Osteoblast (primary cell): ENCODE data around the gene BBOX1. TPM values are rescaled to one million over a fixed set of nuclear protein-coding genes. Genes with fewer than 3 reads are reported as not detected.
"Not testable (repeated sequence)": the region's sequence is repeated elsewhere in the genome, so short reads cannot be mapped to it uniquely, and the experiment has no call there.

Source experiments
- DNase-seq: peaks from one replicate; pipeline ENCODE4 v3.0.0; 2011; ENCODE audit warnings: low spot score, mixed read lengths; ENCODE audit not compliant: insufficient read length; ENCODE audit errors: missing footprints
- H2AFZ ChIP-seq: 2 replicates; pipeline ENCODE4 v1.6.0; 2011; ENCODE audit warnings: mild to moderate bottlenecking, low read length
- H3K27ac ChIP-seq: 2 replicates; pipeline ENCODE4 v1.5.1; 2011; ENCODE audit warnings: mild to moderate bottlenecking, low read depth, low read length, moderate library complexity
- H3K27me3 ChIP-seq: 2 replicates; pipeline ENCODE4 v1.6.0; 2012; ENCODE audit warnings: mild to moderate bottlenecking, control low read depth, inconsistent platforms, low read length, moderate library complexity; ENCODE audit not compliant: insufficient read depth
- H3K36me3 ChIP-seq: 2 replicates; pipeline ENCODE4 v1.5.1; 2011; ENCODE audit warnings: mild to moderate bottlenecking, low read length, control low read depth, moderate library complexity; ENCODE audit not compliant: insufficient read depth
- H3K4me1 ChIP-seq: 2 replicates; pipeline ENCODE4 v1.5.1; 2011; ENCODE audit warnings: mild to moderate bottlenecking, low read length, control low read depth, moderate library complexity; ENCODE audit not compliant: insufficient read depth
- H3K4me2 ChIP-seq: 2 replicates; pipeline ENCODE4 v1.6.0; 2011; ENCODE audit warnings: mild to moderate bottlenecking, low read length; ENCODE audit not compliant: insufficient read depth
- H3K4me3 ChIP-seq: fragments of 200-600 bp; sonication (generic); 3 replicates; pipeline ENCODE4 v1.5.1; 2012; ENCODE audit warnings: mild to moderate bottlenecking, low read length, inconsistent platforms; ENCODE audit not compliant: insufficient read depth
- H3K79me2 ChIP-seq: 2 replicates; pipeline ENCODE4 v1.6.0; 2012; ENCODE audit warnings: mild to moderate bottlenecking, low read length, control low read depth, inconsistent platforms; ENCODE audit not compliant: insufficient read depth
- H3K9me3 ChIP-seq: 2 replicates; pipeline ENCODE4 v1.5.1; 2011; ENCODE audit warnings: low read depth, low read length, control low read depth
- H4K20me1 ChIP-seq: 2 replicates; pipeline ENCODE4 v1.6.0; 2012; ENCODE audit warnings: mild to moderate bottlenecking, low read length, control low read depth; ENCODE audit not compliant: insufficient read depth
- total RNA-seq: library from RNA; depleted of rRNA; stranded (reverse); fragments of >200 nt; gene quantifications from 2 replicates; pipeline ENCODE4 v1.2.3, GENCODE V29; 2012
- TF ChIP-seq, protein P1 (sequence below): IDR thresholded peaks from 2 replicates; pipeline ENCODE4 v1.5.1; 2011; ENCODE audit warnings: mild to moderate bottlenecking, low read depth, low read length, moderate library complexity; ENCODE audit errors: extremely low read depth

The BBOX1 gene
- total RNA-seq, 1 donor = 0.36 TPM

- Histone ChIP-seq H3K9me3 (no peaks in the 10 kb centered on the region), H4K20me1 (no peaks in the 10 kb centered on the region), H3K27me3 (no peaks in the 10 kb centered on the region), H3K27ac (no peak overlapping the region), H3K4me3 (no peak overlapping the region), H3K4me2 (no peak overlapping the region), H3K4me1 (peaks cover 7% of the 10 kb centered on the region), H3K36me3 (no peaks in the 10 kb centered on the region), H2AFZ (no peak overlapping the region), H3K79me2 (no peaks in the 10 kb centered on the region)
- TF ChIP-seq, protein P1, sequence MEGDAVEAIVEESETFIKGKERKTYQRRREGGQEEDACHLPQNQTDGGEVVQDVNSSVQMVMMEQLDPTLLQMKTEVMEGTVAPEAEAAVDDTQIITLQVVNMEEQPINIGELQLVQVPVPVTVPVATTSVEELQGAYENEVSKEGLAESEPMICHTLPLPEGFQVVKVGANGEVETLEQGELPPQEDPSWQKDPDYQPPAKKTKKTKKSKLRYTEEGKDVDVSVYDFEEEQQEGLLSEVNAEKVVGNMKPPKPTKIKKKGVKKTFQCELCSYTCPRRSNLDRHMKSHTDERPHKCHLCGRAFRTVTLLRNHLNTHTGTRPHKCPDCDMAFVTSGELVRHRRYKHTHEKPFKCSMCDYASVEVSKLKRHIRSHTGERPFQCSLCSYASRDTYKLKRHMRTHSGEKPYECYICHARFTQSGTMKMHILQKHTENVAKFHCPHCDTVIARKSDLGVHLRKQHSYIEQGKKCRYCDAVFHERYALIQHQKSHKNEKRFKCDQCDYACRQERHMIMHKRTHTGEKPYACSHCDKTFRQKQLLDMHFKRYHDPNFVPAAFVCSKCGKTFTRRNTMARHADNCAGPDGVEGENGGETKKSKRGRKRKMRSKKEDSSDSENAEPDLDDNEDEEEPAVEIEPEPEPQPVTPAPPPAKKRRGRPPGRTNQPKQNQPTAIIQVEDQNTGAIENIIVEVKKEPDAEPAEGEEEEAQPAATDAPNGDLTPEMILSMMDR = no peak
- no peak for DNase-seq
These were observed 130.9 kb downstream of the BBOX1 start for GRCh38 chr11:27171376-27171958.

GRCh38 chr11:27173545-27173944, 132.9 kb downstream of the BBOX1 start:
- no peaks in the 10 kb centered on the region for H4K20me1 ChIP-seq
- DNase-seq = no peak

DNA sequence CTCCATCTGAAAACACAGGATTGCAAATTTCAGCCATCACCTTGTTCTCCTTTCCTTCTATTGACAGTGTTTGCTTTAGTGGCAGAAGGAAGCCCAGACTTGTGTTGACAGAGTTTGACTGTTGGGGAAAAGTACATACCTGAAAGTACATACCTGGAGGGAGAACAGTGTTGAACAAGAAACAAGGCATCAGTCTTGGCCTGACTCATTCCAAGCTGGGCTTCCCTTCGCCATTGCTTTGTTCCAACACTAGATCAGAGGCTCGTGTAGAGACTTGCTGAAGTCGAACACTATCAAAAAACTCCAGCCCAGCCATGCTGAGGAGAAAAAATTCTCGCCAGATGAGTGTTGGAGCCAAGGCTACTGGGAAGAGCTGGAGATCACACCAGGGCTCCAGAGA, 133.4 kb downstream of the BBOX1 start:
- Histone ChIP-seq H3K4me3 (no peak overlapping the region), H3K4me2 (no peak overlapping the region), H3K27me3 (no peaks in the 10 kb centered on the region), H3K36me3 (no peaks in the 10 kb centered on the region), H2AFZ (no peak overlapping the region), H3K79me2 (no peaks in the 10 kb centered on the region), H3K27ac (no peak overlapping the region), H3K9me3 (no peaks in the 10 kb centered on the region), H4K20me1 (no peaks in the 10 kb centered on the region), H3K4me1 (peaks cover 7% of the 10 kb centered on the region)
- TF ChIP-seq, protein P1 = no peak
- DNase-seq = no peak

More at GRCh38 chr11:27173545-27173944, 132.9 kb downstream of the BBOX1 start:
- Histone ChIP-seq H2AFZ (no peak overlapping the region), H3K79me2 (no peaks in the 10 kb centered on the region), H3K36me3 (no peaks in the 10 kb centered on the region), H3K9me3 (no peaks in the 10 kb centered on the region), H3K27me3 (no peaks in the 10 kb centered on the region), H3K27ac (no peak overlapping the region), H3K4me1 (peaks cover 7% of the 10 kb centered on the region), H3K4me2 (no peak overlapping the region), H3K4me3 (no peak overlapping the region)
- TF ChIP-seq, protein P1 = no peak

DNA sequence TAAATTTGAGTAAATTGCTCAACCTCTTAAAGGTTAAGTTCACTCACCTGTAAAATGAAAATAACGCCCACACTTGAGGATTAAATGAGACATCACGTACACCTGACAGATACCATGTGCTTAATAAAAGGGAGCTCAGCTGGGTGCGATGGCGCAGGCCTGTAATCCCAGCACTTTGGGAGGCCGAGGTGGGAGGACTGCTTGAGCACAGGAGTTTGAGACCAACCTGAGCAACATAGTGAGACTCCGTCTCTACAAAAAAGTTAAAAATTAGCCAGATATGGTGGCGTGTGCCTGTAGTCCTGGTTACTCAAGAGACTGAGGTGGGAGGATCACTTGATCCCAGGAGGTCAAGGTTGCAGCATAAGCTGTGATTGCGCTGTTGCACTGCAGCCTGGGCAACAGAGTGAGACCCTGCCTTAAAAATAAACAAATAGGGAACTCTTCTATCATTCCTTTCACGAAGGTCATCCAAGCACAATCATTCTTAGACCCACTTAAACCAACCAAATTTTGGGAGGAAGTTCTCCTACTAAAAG, 134.1 kb downstream of the BBOX1 start:
- DNase-seq = no peak
- H3K4me1 ChIP-seq = peaks cover 7% of the 10 kb centered on the region
- no peak overlapping the region for H2AFZ ChIP-seq
- no peak overlapping the region for H3K4me3 ChIP-seq
- no peaks in the 10 kb centered on the region for H3K79me2 ChIP-seq
- H3K4me2 ChIP-seq = no peak overlapping the region
- no peaks in the 10 kb centered on the region for H3K27me3 ChIP-seq
- H3K36me3 ChIP-seq = no peaks in the 10 kb centered on the region
- H3K9me3 ChIP-seq = no peaks in the 10 kb centered on the region
- H3K27ac ChIP-seq = no peak overlapping the region
- H4K20me1 ChIP-seq = no peaks in the 10 kb centered on the region
- TF ChIP-seq, protein P1 = no peak

DNA sequence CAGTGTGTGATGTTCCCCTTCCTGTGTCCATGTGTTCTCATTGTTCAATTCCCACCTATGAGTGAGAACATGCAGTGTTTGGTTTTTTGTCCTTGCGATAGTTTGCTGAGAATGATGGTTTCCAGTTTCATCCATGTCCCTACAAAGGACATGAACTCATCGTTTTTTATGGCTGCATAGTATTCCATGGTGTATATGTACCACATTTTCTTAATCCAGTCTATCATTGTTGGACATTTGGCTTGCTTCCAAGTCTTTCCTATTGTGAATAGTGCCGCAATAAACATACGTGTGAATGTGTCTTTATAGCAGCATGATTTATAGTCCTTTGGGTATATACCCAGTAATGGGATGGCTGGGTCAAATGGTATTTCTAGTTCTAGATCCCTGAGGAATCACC, 134.9 kb downstream of the BBOX1 start:
- H3K27me3 ChIP-seq, H3K79me2 ChIP-seq, H4K20me1 ChIP-seq: not testable (repeated sequence)

More for the DNA sequence above, 134.9 kb downstream of the BBOX1 start:
- H3K4me3 ChIP-seq, H3K4me1 ChIP-seq, H3K36me3 ChIP-seq, H2AFZ ChIP-seq, DNase-seq, H3K27ac ChIP-seq, H3K9me3 ChIP-seq, H3K4me2 ChIP-seq: not testable (repeated sequence)
